ENCODE measurements around the gene CYB561. TPM values are rescaled to one million over a fixed set of nuclear protein-coding genes. Genes with fewer than 3 reads are reported as not detected.

Gene CYB561
- total and polyA plus RNA-seq, 10 of the 15 experiments (the other 5 are each of a cell fraction or from before 2014, with no cell fraction given): 0.52 to 6.9 (median 2.5) TPM

GRCh38 chr17:63434951-63435571 is 11.0 kb downstream of the CYB561 start (continued):
- TF ChIP-seq, protein P1, sequence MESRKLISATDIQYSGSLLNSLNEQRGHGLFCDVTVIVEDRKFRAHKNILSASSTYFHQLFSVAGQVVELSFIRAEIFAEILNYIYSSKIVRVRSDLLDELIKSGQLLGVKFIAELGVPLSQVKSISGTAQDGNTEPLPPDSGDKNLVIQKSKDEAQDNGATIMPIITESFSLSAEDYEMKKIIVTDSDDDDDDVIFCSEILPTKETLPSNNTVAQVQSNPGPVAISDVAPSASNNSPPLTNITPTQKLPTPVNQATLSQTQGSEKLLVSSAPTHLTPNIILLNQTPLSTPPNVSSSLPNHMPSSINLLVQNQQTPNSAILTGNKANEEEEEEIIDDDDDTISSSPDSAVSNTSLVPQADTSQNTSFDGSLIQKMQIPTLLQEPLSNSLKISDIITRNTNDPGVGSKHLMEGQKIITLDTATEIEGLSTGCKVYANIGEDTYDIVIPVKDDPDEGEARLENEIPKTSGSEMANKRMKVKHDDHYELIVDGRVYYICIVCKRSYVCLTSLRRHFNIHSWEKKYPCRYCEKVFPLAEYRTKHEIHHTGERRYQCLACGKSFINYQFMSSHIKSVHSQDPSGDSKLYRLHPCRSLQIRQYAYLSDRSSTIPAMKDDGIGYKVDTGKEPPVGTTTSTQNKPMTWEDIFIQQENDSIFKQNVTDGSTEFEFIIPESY (IDR thresholded peaks at IDR 0.05): no peak
- TF ChIP-seq MTA3 (IDR thresholded peaks at IDR 0.05; ENCODE audit: borderline replicate concordance, low read length): no peak
- TF ChIP-seq ETV6 (conservative IDR thresholded peaks at IDR 0.05 in 1 of 2, IDR thresholded peaks at IDR 0.05 in 1 of 2; ENCODE audit: borderline replicate concordance in 1 of 2, low read depth in 1 of 2): no peak

DNA sequence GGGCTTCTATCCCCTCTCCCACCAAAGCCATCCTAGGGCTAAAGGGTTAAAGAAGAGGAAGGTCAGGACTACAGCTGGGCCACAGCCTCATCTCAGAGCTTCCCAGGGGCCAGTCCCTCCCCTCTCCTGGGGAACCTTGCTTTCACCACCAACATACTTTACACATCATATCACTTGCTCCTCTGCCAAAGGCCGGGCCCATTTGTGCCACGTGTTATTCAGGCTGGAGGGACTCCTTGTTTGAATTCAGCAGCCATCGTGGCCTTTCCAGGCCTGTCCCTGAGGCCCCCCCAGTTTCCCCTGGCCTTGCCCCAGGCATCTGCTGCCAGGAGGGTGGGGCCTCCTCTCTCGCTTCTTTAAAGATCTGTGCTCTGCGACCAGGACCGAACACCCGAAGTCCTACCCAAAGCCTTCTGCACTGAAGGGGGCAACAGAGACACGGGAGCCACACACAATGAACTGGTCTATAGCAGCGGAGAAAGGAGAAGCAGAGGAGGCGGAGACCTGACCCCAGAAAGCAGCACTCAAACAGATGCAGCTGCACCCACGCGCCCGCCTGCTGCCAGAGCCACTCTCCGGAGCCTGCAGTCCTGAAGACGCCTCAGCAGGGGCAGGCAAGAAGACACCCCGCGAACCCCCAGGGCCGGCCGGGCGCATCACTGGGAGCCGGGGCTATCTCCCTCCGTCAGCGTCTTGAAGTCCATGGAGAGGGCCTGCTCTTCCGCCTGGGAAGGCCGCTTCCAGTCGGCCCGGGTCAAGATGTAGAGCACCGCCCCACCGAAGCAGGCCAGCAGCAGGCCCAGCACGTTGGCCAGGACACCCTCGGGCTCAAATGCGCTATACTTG is 12.1 kb downstream of the CYB561 start:
- H4K20me1 ChIP-seq (ENCODE audit: control insufficient read depth, insufficient read depth): no peaks in the 10 kb centered on the region
- H3K4me1 ChIP-seq (ENCODE audit: control insufficient read depth, insufficient read depth, low read length): no peaks in the 10 kb centered on the region
- no peaks in the 10 kb centered on the region for H3K79me2 ChIP-seq (ENCODE audit: control insufficient read depth, insufficient read depth, low read length)
- no TSS peak for BruUV-seq (replicated peaks)
- ATAC-seq (no peak), DNase-seq (ENCODE audit: low read depth, low spot score) (no peak), FAIRE-seq (no peak)
- H2AFZ ChIP-seq (ENCODE audit: control insufficient read depth, low read depth, low read length): no peak overlapping the region
- 84% methylated on average over 30 of the region's 32 CpGs for WGBS (ENCODE audit: insufficient coverage, insufficient replicate concordance, low lambda C conversion rate, missing lambda C conversion rate)
- ChIA-PET RAD21 (ENCODE audit: unreplicated experiment) (no interaction called here), CTCF (interaction anchor here (1.7 to 3.2 kb wide), 4 partner anchors 8 to 178 kb away, joined by 5 to 23 read pairs (median 15); no protein-coding TSS in a partner anchor), SMC1A (ENCODE audit: uncharacterized antibody, unreplicated experiment) (interaction anchor here (0.9 to 3.2 kb wide), 3 partner anchors 9 to 185 kb away, joined by 3 to 10 read pairs (median 4); no protein-coding TSS in a partner anchor), POLR2A (no interaction called here)
- no peak overlapping the region for H3K4me3 ChIP-seq
- H3K27me3 ChIP-seq (replicated peaks in 1 of 2; ENCODE audit: control insufficient read depth in 2 of 2, insufficient read depth in 2 of 2, low read length in 1 of 2): no peaks in the 10 kb centered on the region
- no peak overlapping the region for H3K27ac ChIP-seq (ENCODE audit: control insufficient read depth, insufficient read depth)
- H3K4me2 ChIP-seq (ENCODE audit: control insufficient read depth, insufficient read depth): no peak overlapping the region
- no peak for TF ChIP-seq SMAD5 (IDR thresholded peaks at IDR 0.05; ENCODE audit: low read depth)
- no peak for TF ChIP-seq ZNF217 (IDR thresholded peaks at IDR 0.05)
- TF ChIP-seq NRF1 (conservative IDR thresholded peaks at IDR 0.05; ENCODE audit: low read depth, low read length): no peak
- TF ChIP-seq ZSCAN29 (IDR thresholded peaks at IDR 0.05): no peak
- TF ChIP-seq MYC (IDR thresholded peaks at IDR 0.05; ENCODE audit: insufficient read depth, insufficient read length, insufficient replicate concordance, low read length, severe bottlenecking): no peak
- TF ChIP-seq POLR2AphosphoS2 (IDR thresholded peaks at IDR 0.05; ENCODE audit: low read depth, low read length): no peak
- TF ChIP-seq, protein P2, sequence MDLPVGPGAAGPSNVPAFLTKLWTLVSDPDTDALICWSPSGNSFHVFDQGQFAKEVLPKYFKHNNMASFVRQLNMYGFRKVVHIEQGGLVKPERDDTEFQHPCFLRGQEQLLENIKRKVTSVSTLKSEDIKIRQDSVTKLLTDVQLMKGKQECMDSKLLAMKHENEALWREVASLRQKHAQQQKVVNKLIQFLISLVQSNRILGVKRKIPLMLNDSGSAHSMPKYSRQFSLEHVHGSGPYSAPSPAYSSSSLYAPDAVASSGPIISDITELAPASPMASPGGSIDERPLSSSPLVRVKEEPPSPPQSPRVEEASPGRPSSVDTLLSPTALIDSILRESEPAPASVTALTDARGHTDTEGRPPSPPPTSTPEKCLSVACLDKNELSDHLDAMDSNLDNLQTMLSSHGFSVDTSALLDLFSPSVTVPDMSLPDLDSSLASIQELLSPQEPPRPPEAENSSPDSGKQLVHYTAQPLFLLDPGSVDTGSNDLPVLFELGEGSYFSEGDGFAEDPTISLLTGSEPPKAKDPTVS (IDR thresholded peaks at IDR 0.05; ENCODE audit: low read depth, low read length): no peak
- in situ Hi-C loops (cut with MboI): loop anchor here (25.0 kb wide), 1 partner anchor 403 kb away; the partner anchor contains the start of genes FTSJ3, PSMC5 and SMARCD2
- no peak overlapping the region for H3K9ac ChIP-seq (ENCODE audit: control insufficient read depth, insufficient read depth, low read length)
- intact Hi-C loops (cut with micrococcal nuclease; ENCODE audit: unreplicated experiment): no loop called here
- no peaks in the 10 kb centered on the region for H3K36me3 ChIP-seq (ENCODE audit: control insufficient read depth in 2 of 2, insufficient read depth in 2 of 2, low read length in 1 of 2)
- no peaks in the 10 kb centered on the region for H3K9me3 ChIP-seq (replicated peaks; ENCODE audit: control insufficient read depth, insufficient read depth, low read length)

Data from GM12878 (cell line).